Testis (tissue), 2 donors: ENCODE results near the gene ZNF273.

ENCODE experiments used
- POLR2A ChIP-seq: fragments of 450-650 bp; IDR thresholded peaks from one replicate; pipeline ENCODE4 v1.6.1; 2017; ENCODE audit warnings: antibody characterized with exemption, mild to moderate bottlenecking, moderate library complexity
- TF ChIP-seq, protein P1 (sequence below), 3 experiments: fragments of 450-650 bp in 2 of 3; fragments of 200-600 bp in 1 of 3; sonication (generic) in 1 of 3; IDR thresholded peaks; one replicate each; pipeline ENCODE4 v1.5.1; 2016 to 2019; ENCODE audit warnings: antibody characterized with exemption in 3 of 3, mild to moderate bottlenecking in 2 of 3, moderate library complexity in 1 of 3

DNA sequence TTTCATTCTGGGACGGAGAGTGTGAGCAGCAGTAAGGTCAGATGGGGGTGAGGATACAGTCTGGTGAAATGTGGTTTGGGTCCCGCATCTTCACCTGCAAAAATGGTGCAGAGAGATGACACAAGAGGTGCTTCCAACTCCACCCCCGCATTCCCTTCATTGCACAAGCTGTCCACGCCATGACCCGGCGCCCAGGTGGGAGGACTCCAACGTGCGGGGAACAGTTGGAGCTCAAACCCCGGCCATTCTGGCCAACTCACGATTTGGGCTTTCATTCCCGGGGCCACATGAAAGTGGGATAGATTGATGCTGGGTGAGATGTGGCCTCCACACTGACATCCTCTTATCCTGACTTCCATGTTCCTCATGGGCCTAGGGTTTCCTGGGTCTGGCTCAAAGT is 34.6 kb upstream of the ZNF273 start:
- TF ChIP-seq, protein P1, sequence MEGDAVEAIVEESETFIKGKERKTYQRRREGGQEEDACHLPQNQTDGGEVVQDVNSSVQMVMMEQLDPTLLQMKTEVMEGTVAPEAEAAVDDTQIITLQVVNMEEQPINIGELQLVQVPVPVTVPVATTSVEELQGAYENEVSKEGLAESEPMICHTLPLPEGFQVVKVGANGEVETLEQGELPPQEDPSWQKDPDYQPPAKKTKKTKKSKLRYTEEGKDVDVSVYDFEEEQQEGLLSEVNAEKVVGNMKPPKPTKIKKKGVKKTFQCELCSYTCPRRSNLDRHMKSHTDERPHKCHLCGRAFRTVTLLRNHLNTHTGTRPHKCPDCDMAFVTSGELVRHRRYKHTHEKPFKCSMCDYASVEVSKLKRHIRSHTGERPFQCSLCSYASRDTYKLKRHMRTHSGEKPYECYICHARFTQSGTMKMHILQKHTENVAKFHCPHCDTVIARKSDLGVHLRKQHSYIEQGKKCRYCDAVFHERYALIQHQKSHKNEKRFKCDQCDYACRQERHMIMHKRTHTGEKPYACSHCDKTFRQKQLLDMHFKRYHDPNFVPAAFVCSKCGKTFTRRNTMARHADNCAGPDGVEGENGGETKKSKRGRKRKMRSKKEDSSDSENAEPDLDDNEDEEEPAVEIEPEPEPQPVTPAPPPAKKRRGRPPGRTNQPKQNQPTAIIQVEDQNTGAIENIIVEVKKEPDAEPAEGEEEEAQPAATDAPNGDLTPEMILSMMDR (IDR thresholded peaks at IDR 0.05), result no peak
- no peak for TF ChIP-seq POLR2A
